Ovary (tissue), 9 donors: Measurements from ENCODE around the gene OR6N1. TPM values are rescaled to one million over a fixed set of nuclear protein-coding genes. Genes with fewer than 3 reads are reported as not detected.

Experiments used
- DNase-seq, 5 donors: peaks; one replicate each; pipeline ENCODE4 v3.0.0-alpha.2; 2019 to 2020
- H3K27ac ChIP-seq, 2 donors: fragments of 200-600 bp; one replicate each; pipeline versions ENCODE4 v1.5.1 to v1.8.0; 2019 to 2022
- H3K27me3 ChIP-seq: fragments of 200-600 bp; one replicate; pipeline ENCODE4 v1.8.0; 2022
- H3K36me3 ChIP-seq: fragments of 200-600 bp; sonication (generic); one replicate; pipeline ENCODE4 v1.5.1; 2019
- H3K4me1 ChIP-seq: one replicate; pipeline ENCODE4 v1.8.1; 2013; ENCODE audit warnings: mild to moderate bottlenecking, moderate library complexity; ENCODE audit not compliant: insufficient read depth
- H3K4me3 ChIP-seq: fragments of 200-600 bp; sonication (generic); one replicate; pipeline ENCODE4 v1.5.1; 2017
- H3K9me3 ChIP-seq, 2 donors: fragments of 200-600 bp in 1 of 2; sonication (generic) in 1 of 2; one replicate each; pipeline versions ENCODE4 v1.5.1 to v1.8.1; 2013 to 2019; ENCODE audit warnings: mild to moderate bottlenecking in 1 of 2, moderate library complexity in 1 of 2
- EP300 ChIP-seq: sonication (generic); formaldehyde crosslinking; IDR thresholded peaks from one replicate; pipeline ENCODE4 v1.6.1; 2017; ENCODE audit warnings: antibody characterized with exemption
- POLR2A ChIP-seq: fragments of 450-650 bp; IDR thresholded peaks from one replicate; pipeline ENCODE4 v1.6.1; 2017; ENCODE audit warnings: antibody characterized with exemption, mild to moderate bottlenecking, moderate library complexity
- WGBS, 3 donors: extraction: QIAGEN DNeasy Blood & Tissue Kit in 1 of 3; methylation state at CpG; one replicate each; pipeline versions ENCODE4 v1.1.5 to v1.1.7; 2013 to 2017; 5-methylcytosine and 5-hydroxymethylcytosine counted together
- intact Hi-C, 4 donors: fragments of 100-400 bp; cut with DNase I; formaldehyde crosslinking; loops; one replicate each; pipeline versions ENCODE4 v1.11.0 to v1.15.1; 2022 to 2023
- polyA plus RNA-seq, 2 donors: library from polyadenylated mRNA; stranded (reverse); fragments of 200-250 nt in 1 of 2; fragments of 350-450 nt in 1 of 2; fragmentation: Illumina TruSeq in 1 of 2; extraction: RNeasy Lipid Tissue Mini Kit (QIAGEN cat#74804) in 1 of 2; gene quantifications; one replicate each; pipeline ENCODE4 v1.2.3, GENCODE V29; 2013 to 2014
- total RNA-seq, 7 donors: library from RNA; depleted of rRNA in 2 of 7; stranded (reverse); fragments of >200 nt in 2 of 7; fragmentation: NEBNext Ultra II Directional in 3 of 7; extraction: Animal tissue kit (Norgen Biotek cat#: 25700) in 3 of 7; gene quantifications; one replicate each; pipeline versions ENCODE4 v1.1.0 to v1.2.4, GENCODE V29; 2016 to 2023
- TF ChIP-seq, protein P1 (sequence below), 3 donors: fragments of 450-650 bp in 2 of 3; fragments of 200-600 bp in 1 of 3; IDR thresholded peaks; one replicate each; pipeline versions ENCODE4 v1.5.1 to v1.8.0; 2016 to 2022; ENCODE audit warnings: antibody characterized with exemption in 3 of 3, mild to moderate bottlenecking in 1 of 3
- donor health status: DM: no; HTN: no; CAD: no; lungs with moderate emphysema.
- donor health status: DM: no; HTN: no; CAD: no.
- donor health status: Bipolar disorder and iron deficiency.
- donor health status: DM: yes; HTN: yes; CAD: no.
- donor health status: DM: no; HTN: no; CAD: no.
- donor health status: DM: yes; HTN: yes; CAD: no.

OR6N1 gene
- total and polyA plus RNA-seq, 9 donors: not detected

GRCh38 chr1:158793604-158794003 lies 21.6 kb upstream of the OR6N1 start:
- 87 to 100% (median 94%) methylated on average over 2 of the region's 2 CpGs for WGBS, 3 donors

DNA sequence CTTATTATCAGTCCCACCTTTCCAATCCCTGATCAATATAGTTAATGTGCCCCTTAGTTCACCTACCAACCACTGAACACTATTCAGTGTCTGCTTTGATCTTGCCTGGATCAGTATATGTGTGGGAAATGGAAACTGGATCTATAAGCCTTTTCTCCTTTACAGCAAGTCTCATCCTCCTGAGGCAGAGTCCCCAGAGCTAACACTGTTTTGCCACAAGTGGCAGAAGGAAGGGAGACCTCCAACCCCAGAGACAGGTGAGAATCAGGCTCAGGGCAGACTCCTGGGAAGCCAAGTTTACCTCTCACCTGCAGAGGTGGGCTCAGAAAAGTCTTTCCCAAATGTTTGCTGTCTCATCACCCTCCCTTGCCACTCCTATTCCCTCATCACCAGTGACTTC lies 9.1 kb upstream of the OR6N1 start, which contains the start of gene OR6N2:
TSS of gene OR6N2 (minus strand) at position 101 of the 400 bp plus-strand sequence. CDS start 3,569 bp downstream, outside the sequence.
- no peaks in the 10 kb centered on the region for H3K9me3 ChIP-seq
- H3K27ac ChIP-seq: no peak within 1 kb of the TSS
- TF ChIP-seq POLR2A (no peak), EP300 (no peak)
- TF ChIP-seq, protein P1, sequence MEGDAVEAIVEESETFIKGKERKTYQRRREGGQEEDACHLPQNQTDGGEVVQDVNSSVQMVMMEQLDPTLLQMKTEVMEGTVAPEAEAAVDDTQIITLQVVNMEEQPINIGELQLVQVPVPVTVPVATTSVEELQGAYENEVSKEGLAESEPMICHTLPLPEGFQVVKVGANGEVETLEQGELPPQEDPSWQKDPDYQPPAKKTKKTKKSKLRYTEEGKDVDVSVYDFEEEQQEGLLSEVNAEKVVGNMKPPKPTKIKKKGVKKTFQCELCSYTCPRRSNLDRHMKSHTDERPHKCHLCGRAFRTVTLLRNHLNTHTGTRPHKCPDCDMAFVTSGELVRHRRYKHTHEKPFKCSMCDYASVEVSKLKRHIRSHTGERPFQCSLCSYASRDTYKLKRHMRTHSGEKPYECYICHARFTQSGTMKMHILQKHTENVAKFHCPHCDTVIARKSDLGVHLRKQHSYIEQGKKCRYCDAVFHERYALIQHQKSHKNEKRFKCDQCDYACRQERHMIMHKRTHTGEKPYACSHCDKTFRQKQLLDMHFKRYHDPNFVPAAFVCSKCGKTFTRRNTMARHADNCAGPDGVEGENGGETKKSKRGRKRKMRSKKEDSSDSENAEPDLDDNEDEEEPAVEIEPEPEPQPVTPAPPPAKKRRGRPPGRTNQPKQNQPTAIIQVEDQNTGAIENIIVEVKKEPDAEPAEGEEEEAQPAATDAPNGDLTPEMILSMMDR (IDR thresholded peaks at IDR 0.05): no peak
- H3K27me3 ChIP-seq: no peaks in the 10 kb centered on the region
- H3K36me3 ChIP-seq: no peaks in the 10 kb centered on the region
- DNase-seq: no peak
- H3K4me1 ChIP-seq: no peaks in the 10 kb centered on the region
- no peak within 1 kb of the TSS for H3K4me3 ChIP-seq
- intact Hi-C loops: no loop called here

More at GRCh38 chr1:158793604-158794003, 21.6 kb upstream of the OR6N1 start:
- H3K9me3 ChIP-seq: no peaks in the 10 kb centered on the region
- no peak overlapping the region for H3K4me3 ChIP-seq
- DNase-seq: no peak
- H3K27me3 ChIP-seq: no peaks in the 10 kb centered on the region
- no peaks in the 10 kb centered on the region for H3K36me3 ChIP-seq
- H3K27ac ChIP-seq: no peak overlapping the region
- intact Hi-C loops: no loop called here
- TF ChIP-seq, protein P1 (IDR thresholded peaks at IDR 0.05): no peak
- TF ChIP-seq EP300: no peak
- TF ChIP-seq POLR2A: no peak
- no peaks in the 10 kb centered on the region for H3K4me1 ChIP-seq

DNA sequence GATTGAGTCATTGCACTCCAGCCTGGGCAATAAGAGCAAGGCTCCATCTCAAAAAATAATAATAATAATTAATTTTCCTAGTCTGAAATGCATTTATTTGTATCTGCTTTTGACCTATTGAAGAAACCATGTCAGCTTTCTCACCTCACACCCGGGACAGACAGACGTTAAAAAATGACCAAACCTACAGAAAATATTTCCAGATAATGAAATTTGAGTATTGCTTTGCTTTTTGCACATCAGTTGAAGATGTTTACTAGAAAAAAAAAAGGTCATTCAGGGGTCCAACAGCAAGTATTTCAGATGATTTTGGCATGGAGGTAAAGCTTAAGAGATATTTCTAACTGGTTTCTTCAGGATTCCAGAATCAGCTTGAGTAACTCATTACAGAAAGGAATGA lies 17.6 kb downstream of the OR6N1 start, which contains the start of gene OR6K6:
TSS of gene OR6K6 (plus strand) at position 301 of the 400 bp plus-strand sequence. CDS start 168 bp downstream, outside the sequence.
- no peak for TF ChIP-seq EP300
- H3K27me3 ChIP-seq: no peaks in the 10 kb centered on the region
- no peaks in the 10 kb centered on the region for H3K4me1 ChIP-seq
- H3K4me3 ChIP-seq: no peak within 1 kb of the TSS
- 54 to 73% (median 70%) methylated on average over 2 of the region's 2 CpGs for WGBS, 3 donors
- H3K9me3 ChIP-seq: no peaks in the 10 kb centered on the region
- no peak for DNase-seq
- H3K27ac ChIP-seq: no peak within 1 kb of the TSS
- intact Hi-C loops: no loop called here
- H3K36me3 ChIP-seq: no peaks in the 10 kb centered on the region

GRCh38 chr1:158752155-158752712 lies 19.8 kb downstream of the OR6N1 start:
- Histone ChIP-seq H3K4me1 (no peaks in the 10 kb centered on the region), H3K4me3 (no peak overlapping the region), H3K27ac (no peak overlapping the region), H3K27me3 (no peaks in the 10 kb centered on the region), H3K36me3 (no peaks in the 10 kb centered on the region), H3K9me3 (no peaks in the 10 kb centered on the region)
- whole genome bisulfite sequencing, 3 donors: 91 to 97% (median 94%) methylated on average over 9 of the region's 9 CpGs
- no peak for DNase-seq
- intact Hi-C loops: no loop called here
- TF ChIP-seq POLR2A: no peak
- no peak for TF ChIP-seq EP300
- TF ChIP-seq, protein P1 (IDR thresholded peaks at IDR 0.05): no peak

DNA sequence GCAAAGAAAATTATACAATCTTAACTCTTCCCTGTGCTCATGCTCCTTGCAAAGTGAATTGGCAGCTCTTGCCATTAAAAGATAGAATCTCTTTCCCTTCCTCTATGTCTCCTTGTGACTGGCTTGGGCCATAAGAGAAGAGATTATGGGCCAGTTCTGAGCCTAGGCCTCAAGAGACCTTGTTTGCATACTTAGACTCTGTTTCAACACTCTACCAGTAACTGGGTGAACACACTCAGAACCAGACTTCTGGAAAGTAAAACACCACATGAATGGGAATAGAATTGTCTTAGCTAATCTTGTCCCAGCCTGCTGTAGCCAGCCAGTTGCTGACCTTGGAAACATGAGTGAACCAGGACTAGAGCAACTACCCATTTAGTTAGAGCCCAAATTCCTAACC lies 36.1 kb downstream of the OR6N1 start:
- H3K9me3 ChIP-seq: no peaks in the 10 kb centered on the region
- DNase-seq: no peak
- H3K4me1 ChIP-seq: no peaks in the 10 kb centered on the region
- H3K36me3 ChIP-seq: no peaks in the 10 kb centered on the region
- H3K27me3 ChIP-seq: no peaks in the 10 kb centered on the region
- TF ChIP-seq POLR2A (no peak), EP300 (no peak)
- TF ChIP-seq, protein P1 (IDR thresholded peaks at IDR 0.05): no peak
- intact Hi-C loops: no loop called here
- H3K4me3 ChIP-seq: no peak overlapping the region
- H3K27ac ChIP-seq: no peak overlapping the region
